CD4-positive, alpha-beta T cell treated with Interleukin-4 for 4 hours (primary cell): Measurements from ENCODE around the gene CTSL.

Experiments
- DNase-seq: peaks from one replicate; pipeline ENCODE4 v3.0.0-alpha.2; 2020

The CTSL gene

DNA sequence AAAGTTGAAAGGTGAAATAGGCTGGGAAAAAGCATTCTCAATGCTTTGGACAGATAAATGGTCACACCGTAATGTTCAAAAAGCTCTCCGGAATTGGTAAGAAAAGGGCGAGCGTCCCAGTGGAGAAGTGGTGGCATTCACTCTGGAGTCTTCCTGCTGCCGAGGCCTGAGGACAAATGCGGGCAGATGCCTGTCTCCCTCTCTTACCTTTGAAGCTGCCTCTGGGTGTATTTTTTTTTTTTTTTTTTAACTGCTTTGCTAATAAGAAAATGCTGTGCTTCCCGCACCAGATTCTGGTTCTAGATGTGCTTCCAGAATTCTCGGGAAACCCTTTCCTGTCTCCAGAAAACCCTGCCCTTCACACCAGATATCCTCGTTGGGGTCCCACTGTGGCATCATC is 24.4 kb upstream of the CTSL start:
- DNase-seq = no peak

DNA sequence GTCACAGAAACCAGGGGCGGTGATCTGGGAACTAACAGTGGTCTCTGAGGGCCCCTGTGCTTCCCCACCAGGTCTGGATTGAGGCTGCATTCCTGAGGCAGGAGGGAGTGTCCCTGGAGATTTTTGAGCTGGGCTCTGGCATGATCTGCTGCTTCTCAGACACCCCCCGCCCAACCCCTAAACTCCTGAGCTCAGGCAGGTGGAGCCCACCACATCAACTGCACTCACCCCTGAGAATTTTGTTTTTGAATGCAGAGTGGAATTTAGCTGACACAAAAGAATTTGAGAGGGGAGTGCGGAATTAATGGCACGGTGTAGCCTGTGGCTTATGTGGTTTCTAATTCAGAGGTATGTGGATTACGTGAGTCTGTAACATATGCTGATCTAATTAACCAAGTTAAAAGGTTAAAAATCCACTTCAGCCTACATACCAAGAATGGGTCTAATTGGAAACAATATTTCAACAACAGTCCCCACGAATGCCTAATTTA is 23.9 kb upstream of the CTSL start:
- DNase-seq = no peak

DNA sequence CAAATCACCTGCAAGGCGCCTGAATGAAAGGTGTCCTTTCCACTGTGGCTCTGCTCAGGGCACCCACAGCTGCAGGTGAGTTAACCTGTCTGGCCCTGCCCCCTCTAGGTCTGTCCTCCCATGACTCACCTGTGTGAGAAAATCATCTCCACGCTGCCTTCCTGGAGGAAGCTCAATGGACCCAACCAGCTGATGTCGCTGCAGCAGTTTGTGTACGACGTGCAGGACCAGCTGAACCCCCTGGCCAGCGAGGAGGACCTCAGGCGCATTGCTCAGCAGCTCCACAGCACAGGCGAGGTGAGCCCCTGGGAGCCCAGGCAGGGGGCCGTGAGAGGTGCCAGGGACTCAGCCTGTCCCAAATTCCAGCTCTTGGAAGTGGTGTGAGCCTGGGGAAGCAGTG is 23.0 kb upstream of the CTSL start:
- DNase-seq = no peak

DNA sequence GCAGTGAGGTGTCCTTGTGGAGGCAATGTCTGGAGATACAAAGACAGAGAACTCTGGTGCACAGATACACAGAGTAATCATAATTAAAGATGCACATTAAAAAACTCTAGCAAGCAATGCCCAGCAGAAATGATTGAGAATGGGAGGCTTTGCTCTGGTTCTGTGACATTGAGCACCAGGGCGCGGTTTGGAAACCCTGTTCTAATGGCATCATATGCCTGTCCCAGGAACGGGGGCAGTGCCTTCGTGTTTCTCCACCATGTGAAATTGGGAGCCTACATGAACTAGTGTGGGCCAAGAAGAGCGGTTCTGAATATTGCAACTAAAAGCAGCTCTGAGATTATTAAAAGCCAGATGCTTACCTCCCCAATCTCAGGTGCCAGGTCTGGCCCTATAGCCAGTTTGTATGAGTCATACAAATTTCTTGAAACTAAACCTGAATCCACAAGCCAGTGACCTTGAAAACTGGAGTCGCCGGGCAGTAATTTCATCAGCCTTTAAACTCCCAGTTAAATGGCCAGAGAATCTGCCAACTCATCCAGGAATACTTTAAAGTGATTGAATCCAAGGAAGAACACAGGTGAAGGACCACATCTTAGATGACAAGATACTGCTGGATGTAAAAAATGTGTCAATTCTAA is 22.2 kb upstream of the CTSL start:
- no peak for DNase-seq

DNA sequence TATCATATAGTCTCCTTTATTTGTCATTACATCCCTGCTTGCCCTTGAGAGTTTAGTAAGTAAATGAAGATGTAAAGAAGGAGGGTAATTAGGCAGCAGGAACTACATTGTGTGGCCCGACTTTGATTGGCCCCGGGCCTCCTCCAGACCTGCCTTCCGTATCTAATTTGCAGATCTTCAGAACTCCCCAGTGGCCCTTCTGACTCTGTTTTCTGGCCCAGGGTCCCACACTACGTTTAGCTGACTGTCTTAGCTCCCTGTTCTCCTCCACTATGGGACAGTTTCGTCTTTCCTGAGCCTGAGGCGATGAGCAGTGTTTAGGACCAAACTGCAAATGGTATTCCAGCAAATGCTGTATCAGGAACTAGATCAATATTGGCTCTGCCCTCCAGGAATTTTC is 21.6 kb upstream of the CTSL start:
- DNase-seq = no peak

DNA sequence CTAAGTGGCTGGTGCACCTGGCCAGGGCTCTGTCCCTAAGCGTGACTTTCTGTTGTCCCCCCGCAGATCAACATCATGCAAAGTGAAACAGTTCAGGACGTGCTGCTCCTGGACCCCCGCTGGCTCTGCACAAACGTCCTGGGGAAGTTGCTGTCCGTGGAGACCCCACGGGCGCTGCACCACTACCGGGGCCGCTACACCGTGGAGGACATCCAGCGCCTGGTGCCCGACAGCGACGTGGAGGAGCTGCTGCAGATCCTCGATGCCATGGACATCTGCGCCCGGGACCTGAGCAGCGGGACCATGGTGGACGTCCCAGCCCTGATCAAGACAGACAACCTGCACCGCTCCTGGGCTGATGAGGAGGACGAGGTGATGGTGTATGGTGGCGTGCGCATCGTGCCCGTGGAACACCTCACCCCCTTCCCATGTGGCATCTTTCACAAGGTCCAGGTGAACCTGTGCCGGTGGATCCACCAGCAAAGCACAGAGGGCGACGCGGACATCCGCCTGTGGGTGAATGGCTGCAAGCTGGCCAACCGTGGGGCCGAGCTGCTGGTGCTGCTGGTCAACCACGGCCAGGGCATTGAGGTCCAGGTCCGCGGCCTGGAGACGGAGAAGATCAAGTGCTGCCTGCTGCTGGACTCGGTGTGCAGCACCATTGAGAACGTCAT is 19.7 kb upstream of the CTSL start:
- DNase-seq = no peak

DNA sequence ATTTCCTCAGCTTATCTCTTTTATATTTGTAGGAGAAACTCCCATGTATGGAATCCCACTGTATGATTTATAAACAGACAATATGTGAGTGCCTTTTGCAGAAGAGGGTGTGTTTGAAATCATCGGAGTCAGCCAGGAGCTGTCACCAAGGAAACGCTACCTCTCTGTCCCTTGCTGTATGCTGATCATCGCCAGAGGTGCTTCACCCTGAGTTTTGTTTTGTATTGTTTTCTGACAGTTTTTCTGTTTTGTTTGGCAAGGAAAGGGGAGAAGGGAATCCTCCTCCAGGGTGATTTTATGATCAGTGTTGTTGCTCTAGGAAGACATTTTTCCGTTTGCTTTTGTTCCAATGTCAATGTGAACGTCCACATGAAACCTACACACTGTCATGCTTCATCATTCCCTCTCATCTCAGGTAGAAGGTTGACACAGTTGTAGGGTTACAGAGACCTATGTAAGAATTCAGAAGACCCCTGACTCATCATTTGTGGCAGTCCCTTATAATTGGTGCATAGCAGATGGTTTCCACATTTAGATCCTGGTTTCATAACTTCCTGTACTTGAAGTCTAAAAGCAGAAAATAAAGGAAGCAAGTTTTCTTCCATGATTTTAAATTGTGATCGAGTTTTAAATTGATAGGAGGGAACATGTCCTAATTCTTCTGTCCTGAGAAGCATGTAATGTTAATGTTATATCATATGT is 18.0 kb upstream of the CTSL start:
- no peak for DNase-seq

DNA sequence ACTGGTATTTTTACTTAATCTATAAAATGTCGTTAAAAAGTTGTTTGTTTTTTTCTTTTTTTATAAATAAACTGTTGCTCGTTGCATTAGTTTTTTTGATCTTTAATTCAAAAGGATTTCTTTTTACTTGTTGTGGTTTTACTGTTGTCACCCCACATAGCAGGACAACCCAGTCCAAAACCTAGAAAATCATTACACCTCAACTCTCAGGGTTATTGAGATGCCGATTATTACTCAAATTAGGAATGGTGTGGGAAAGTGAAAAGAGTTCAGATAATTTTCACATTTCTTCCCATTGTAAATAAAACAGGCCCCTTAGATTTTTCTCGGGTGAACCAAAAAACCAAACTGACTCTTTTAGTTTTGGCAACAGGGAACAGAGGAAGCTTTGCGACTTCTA is 17.4 kb upstream of the CTSL start:
- DNase-seq = no peak

DNA sequence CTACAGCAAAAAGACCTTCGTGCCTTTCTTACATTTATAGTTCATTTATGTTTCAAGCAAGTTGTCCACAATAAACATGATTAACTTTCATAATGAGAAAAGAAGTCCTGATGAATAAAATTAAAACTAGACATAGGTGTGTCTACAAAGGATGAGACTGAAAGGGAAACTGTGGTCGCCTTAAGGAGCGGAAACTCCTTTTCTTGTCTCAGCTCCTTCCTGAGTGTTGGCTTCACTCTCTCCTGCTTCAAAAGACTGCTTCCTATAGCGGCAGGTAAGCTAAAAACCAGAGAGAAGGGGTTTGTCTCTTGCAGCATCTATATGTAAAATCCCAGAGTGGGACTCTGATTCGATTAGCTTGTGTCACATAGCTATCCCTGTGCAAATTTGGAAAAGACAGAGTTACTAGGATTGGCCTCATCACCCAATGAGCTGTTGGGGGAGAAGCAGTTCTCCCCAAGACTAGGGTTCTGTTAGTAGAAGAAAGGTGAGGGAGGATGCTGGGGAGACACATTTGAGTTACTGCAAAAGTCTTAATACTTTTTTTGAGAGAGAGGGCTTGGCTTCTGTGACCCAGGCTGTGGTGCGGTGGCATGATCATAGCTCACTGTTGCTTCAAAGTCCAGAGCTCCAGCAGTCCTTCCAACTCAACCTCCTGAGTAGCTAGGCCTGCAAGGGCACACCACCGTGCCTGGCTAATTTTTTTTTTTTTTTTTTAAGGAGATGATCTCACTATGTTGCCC is 16.8 kb upstream of the CTSL start:
- DNase-seq = peak; percentile 44

DNA sequence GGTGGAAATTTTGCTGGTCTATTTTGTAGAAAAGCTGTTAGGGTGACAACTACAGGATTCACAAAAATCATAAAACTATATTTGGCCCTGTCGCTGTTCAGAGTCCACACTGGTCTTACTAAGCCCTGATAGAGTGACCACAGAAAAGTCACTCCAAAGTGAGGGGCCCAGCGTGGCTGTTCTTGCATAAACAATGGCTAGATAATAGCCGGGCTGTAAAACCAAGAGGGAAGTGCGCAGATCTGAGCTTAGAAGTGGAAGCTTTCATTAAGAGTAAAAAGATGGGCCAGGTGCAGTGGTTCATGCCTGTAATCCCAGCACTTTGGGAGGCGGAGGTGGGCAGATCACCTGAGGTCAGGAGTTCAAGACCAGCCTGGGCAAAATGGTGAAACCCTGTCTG is 15.5 kb upstream of the CTSL start:
- DNase-seq = no peak

DNA sequence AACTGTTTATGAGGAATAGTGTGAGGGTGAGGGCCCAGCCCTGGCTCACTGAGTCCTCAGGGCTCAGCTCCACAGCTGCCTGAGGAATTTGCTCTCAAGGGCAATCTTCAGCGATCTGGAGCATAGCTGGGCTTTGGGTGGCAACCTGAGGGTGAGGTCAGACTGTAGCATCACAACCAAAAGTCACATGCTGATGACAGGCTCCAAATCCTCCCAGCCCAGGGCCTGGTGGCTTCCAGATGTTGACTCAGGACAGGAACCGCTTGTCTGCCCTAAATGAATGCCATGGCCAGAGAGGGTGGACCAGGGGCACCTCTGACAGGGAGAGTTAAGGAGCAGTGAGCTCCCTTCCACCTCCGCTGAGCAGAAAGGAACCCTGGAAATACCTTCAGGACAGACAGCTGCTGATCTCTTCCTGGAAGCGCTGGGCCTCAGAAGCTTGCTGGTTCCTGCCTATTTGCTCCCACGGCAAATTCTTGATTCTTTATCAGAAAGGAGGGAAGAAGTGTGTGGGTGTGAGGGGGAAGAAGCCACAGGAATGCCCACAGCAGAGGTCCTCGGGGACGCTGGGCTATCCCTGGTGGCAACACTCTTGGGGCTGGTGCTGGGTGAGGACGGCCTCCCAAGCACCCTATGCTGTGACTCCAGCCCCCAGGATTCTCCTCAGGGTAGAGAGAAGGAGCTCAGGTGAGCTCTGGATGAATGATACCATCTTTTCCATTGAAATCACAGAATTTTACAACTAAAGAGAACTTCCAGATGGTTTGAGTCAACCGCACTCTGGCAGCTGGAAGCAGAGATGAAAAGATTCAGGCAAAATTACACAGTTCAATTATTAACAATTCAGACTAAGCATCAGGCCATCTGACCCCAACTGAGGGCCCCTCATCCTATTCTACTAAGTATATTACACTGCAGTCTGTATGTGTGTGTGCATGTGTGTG is 13.8 kb upstream of the CTSL start:
- no peak for DNase-seq

DNA sequence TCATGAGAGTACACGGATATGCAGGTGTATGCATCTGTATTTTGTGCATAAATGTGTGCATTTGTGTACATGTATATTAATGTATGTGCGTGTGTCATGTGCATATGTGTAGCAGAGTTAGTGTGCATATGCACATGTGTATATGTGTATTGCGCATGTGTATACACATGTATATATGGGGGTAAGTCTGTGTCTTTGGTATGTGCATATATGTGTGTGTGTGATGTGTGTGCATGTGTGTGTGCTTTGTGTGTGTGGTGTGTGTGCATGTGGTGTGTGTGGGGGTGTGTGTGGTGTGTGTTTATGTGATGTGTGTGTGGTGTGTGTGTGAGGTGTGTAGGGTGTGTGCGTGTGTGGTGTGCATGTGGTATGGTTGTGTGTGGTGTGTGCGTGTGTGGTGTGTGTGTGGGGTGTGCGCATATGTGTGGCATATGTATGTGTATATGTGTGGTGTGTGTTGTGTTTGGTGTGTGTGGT is 13.1 kb upstream of the CTSL start:
- no peak for DNase-seq

DNA sequence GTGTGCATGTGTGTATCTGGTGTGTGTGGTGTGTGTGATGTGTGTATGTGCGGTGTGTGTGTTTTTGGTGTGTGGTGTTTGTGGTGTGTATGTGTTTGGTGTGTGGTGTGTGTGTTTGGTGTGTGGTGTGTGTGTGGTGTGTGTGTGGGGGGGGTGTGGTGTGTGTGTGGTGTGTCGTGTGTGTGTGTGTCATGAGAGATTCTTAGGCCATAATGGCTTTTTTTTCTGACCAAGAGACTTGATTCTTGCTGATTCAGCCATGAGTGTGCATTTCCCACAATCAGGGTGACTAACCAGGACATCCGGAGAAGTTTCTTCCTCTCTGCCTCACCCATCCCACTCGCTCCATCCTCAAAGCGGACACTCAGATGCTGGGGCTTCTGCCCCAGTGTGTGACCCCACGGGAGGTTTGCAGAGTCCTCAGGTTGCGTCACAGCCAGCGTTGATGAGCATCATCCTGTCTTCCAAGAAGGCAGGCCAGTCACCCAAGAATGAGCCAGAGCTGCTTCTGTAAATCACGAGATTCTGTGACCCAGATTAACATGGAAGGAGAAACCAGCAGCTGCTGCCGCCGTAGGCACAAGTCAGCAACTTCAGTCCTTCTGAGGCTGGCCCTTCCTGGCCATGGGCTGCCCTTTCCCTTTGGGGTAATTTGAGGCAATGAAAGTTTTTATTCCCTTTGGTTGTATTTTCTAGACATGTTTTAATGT is 12.5 kb upstream of the CTSL start:
- no peak for DNase-seq

DNA sequence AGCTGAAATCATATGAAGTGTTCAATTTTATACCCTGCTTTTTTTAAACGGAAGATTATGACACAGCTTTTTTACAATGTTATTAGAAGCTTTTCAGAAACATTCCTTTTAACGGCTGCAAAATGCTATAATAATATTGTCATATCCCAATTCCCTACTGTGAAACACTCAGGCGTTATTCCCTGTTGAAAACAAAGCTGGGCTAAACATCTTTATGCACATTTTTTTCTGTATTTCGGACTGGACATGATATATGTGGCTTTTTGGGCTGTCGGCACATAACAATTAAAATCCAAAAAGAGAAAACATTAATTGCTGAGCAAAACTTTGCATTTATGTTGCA is 12.0 kb upstream of the CTSL start:
- DNase-seq = no peak

DNA sequence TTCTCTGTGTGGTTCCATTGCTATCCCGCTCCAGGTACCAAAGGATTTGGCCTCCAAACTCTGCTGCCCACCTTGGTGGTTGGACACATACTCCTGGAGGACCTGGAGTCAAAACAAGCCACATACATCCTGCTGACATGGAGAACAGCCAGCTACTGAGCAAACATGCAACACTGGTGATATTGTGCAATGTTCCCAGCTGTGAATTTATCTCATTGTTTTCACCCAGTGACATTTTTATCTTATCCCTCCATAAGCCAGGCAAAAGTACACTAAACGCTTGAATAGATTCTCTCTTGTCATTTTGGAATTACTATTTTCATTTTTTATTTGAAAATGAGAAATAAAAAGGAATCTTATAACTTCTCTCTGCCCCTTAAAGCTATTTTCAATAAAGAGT is 11.1 kb upstream of the CTSL start:
- no peak for DNase-seq

DNA sequence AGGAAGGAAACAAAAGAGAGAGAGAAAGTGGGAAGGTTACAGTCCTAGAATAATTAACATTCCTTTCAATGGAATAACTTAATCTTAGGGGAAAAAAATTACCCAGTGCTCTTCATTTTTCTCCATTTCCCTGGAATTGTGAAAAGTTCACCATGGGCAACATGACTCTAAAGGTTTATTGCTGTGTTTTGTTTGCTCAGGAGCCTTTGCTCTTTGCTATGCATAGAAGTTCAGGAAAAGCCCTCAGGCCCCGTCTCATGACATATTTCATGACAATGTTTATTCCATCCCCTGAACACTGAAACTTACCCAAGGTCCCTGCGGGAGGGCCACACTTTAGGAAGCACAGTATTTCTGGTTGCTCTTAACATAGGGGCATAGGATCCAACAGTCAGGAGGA is 9.8 kb upstream of the CTSL start:
- no peak for DNase-seq

DNA sequence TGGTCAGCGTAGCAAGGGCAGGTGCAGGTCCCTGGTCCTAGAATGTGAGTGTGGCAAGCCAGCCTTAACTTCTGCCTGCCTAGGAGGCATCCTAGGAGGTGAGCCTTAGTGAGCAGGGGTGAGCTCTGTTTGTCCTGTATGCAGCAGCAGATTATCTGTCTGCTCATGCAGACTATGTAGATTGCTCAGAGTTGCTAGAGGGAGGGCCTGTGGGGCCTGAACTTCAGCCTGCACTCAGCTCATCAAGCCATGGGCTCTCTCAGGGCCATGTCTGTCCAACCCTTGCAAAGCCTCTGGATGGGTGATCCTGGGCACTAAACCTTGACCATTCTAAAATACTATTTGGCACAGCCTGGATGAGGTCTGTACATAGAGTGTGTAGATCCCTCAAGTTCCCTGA is 8.5 kb upstream of the CTSL start:
- no peak for DNase-seq

DNA sequence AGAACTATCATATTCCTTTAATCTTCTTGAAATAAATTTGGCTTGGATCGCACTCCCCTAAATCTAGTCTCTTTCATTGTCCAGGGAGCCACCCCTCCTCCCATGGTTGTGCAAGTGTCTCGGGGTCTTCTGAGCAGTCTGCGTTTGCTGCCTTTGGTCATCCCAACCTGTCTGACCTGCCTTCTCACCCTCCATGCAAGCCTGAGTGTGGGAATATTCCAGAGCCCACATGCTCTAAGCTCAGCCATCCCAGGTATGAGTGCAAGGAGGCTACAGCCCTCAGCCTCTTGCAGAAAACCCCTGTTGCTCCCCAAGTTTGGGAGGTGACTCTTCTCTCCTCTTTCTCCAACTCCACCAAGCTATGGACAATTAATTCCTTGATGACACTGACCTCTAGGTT is 7.7 kb upstream of the CTSL start:
- no peak for DNase-seq

DNA sequence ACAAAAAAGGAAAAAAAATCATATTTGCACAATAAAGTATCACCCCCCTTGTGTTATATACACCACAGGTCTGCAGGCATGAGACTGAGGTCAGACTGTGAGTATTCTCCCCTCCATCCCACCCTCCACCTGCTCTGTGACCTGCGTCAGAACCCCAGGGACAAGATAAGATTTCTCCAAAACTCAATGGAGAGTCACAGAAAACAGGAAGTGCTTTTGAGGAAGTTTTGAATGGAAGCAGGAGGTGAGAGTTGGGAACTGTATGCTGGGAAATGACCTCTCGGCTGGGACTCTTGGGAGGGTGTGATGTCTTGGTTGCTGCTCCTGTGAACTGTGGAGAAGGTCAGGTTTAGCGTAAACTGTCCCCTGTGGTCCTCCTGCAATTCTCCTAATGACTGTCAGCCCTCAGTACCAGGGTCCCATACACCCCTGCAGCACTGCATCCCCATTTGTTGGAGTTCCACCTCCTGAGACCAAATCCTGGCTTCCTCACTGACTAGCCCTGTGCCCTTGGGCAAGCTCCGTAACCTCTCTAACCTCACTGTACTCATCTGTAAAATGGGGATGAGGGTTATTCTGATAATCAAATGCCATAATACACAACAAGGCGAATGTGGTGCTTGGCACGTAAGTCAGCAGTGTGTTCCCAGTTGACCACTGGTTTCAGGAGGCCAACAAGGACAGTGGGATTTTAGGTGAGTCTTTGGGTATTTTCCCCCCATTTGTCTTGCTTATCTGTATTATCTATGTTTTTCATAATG is 6.9 kb upstream of the CTSL start:
- no peak for DNase-seq

DNA sequence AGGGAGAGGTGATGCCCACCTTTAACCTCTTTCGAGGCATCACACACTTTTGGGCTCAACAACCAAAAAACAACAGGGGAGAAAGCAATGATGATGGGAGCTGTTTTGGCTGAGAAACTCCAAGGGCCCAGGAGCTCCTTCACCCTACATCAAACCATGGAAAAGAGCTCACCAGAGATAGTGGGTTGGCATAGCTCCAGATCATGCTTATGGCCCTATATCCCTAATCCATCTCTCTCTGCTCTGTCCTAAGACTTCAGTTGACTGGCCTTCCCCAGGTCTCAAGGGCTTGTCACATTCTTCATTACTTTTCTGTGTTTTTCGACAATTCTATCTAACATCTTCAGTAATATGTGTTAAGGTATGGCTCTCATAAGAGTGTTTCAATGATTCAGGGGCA is 5.7 kb upstream of the CTSL start:
- no peak for DNase-seq
